GM15510 (cell line): ENCODE data around the gene ZNF543.
A peak's percentile ranks its signal among the peaks of the same experiment; 100 is the strongest.

Source experiments
- POLR2A ChIP-seq: IDR thresholded peaks from 3 replicates; pipeline ENCODE4 v1.6.1; 2011; ENCODE audit warnings: borderline replicate concordance; ENCODE audit not compliant: insufficient read length; ENCODE audit errors: extremely low read depth

Gene ZNF543

DNA sequence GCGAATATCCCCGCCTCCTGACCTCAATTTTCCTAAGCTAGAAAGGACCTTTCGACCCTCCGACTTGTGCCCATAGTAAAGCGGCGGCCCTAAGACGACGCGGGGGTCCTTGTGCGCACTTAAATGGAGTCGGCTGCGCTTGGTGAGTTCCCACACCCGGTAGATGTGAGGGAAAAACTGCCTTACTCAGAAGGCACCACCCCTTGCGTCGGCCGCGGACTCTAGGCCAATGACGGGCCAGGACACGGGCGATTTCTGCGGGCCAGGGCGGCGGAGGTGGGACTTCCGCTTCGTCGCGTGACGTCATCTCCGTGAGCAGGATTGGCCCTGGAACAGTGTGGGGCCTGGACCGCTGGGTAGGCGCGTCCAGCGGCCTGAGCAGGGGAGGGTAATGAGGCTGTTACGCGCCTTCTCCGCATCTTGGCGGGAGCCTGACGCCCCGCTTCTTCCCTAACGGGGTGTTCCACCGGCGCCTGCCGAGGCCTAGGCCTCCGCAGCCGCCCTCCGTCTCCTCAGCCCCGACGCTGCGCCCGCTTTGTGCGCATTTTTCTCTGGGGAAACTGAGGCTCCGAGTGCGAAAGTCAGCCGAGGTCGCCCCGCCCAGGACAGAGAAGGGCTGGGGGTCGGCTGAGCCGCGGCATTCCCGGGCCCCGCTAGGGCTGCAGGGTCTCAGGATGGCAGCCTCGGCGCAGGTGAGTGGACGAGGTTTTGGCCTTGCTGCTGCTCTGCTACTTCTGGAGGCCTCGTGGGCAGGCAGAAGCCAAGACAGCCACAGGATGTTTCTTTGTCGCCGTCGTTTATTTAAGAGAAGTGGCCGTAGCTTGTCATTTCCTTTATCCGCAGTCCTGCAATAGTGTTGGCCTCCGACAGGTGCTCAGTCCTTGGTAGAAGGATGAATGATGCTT is at the start of gene ZNF543:
ZNF543 (plus strand) TSS at position 293 of the 905 bp plus-strand sequence; CDS start at position 675, 382 bp downstream.
- TF ChIP-seq POLR2A: peak; percentile 78

DNA sequence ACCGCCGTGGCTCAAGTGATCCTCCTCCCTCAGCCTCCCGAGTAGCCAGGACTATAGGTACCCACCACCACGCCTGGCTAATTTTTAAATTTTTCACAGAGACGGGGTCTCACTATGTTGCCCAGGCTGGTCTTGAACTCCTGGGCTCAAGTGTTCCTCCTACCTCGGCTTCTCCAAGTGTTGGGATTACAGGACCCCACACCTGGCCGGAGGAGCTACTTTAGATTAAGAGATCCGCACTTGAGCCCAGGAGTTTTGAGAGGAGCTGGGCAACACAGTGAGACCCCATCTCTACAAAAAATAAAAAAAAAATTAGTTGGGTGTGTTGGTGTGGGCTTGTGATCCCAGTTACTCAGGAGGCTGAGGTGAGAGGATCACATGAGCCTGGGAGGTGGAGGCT is 49.0 kb upstream of the ZNF543 start:
- no peak for TF ChIP-seq POLR2A

DNA sequence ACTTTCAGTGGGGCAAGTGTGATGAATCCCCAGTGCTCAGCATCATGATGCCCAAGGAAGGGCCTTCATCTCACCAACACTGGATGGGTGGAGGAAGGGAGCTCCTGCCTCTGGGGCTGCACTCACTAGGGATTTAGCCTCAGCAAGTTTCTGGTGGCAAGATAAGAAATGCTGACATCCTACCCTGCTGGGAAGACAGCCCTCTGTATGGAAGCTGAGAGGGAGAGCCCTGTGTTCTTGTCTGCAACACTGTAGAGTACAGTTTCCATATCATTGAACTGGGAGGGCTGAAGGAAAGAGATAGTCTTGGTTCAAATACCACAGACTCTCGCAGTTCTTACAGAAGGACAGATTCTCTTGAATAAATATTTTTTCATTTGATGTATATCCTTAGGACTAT is 47.3 kb upstream of the ZNF543 start:
- no peak for TF ChIP-seq POLR2A

DNA sequence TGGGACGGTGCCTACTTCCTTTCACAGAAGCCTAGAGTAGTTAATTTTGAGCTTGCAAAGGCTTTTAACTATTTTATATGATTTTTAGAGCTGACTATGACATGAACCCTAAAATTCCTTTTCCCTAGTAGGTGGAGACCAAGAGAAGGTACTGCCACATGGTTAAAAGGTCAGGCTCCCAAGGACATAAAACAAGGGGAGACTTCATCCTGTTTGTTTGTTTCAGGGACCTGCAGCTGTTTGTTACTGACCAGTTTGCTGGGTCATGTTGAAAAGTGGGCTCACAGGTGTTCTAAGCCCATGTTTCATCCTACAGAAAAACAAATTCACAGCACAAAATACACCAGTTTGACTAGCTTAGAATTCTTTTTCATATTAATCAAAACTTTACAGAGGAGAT is 43.8 kb upstream of the ZNF543 start:
- TF ChIP-seq POLR2A: no peak

DNA sequence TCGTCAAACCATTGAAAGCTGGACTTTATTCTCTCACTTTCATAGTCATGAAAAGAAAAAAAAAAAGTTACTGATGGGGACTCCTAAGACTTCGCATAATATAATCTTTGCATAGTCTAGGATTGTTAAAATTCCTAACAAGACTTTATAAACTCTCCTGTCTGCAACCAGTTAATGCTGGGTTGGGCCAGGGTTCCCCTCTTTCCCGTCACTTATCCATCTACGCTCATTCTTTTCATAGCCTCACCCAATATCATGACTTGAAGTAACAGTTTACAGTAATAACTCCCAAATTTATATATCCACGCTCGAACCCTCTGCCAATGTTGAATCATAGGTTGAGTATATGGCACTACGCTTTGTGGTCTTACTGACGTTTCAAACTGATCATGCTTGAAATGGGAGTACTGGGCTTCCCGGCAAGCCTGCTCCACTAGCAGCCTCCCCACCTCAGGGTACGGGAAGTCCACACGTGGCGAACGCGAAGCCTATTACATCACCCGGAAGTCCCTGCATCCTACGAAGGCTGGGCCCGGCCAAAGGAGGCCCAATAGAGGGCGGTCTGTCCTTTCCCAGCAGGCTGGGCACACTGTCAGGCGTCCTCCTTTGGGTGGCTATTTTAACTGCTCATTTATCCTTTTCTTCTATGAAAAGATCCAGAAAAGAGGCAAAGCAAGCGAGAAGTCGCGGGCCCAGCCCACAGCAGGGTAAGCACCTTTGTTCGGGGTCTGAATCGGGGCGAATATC is 40.7 kb upstream of the ZNF543 start:
- peak; percentile 56 for TF ChIP-seq POLR2A

DNA sequence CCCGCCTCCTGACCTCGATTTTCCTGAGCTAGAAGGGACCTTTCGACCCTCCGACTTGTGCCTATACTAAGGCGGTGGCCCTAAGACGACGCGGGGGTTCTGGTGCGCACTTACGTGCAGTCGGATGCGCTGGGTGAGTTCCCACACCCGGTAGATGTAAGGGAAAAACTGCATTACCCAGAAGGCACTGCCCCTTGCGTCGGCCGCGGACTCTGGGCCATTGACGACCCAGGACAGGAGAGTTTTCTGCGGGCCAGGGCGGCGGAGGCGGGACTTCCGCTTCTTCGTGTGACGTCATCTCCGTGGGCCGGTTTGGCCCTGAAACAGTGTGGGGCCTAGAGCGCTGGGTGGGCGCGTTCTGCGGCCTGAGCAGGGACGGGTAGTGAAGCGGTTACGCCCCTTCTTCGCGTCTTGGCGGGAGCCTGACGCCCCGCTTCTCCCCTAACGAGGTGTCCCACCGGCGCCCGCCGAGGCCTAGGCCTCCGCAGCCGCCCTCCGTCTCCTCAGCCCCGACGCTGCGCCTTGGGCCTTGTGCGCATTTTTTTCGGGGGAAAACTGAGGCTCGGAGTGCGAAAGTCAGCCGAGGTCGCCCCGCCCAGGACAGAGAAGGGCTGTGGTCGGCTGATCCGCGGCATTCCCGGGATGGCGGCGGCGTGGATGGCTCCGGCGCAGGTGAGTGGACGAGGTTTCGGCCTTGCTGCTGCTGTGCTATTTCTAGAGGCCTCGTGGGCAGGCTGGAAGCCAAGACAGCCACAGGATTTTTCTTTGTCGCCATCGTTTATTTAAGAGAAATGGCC is 39.9 kb upstream of the ZNF543 start, which contains the start of gene ZNF460:
ZNF460 (plus strand) TSS at position 321 of the 797 bp plus-strand sequence; CDS start at position 643, 322 bp downstream.
- TF ChIP-seq POLR2A: peak; percentile 29

DNA sequence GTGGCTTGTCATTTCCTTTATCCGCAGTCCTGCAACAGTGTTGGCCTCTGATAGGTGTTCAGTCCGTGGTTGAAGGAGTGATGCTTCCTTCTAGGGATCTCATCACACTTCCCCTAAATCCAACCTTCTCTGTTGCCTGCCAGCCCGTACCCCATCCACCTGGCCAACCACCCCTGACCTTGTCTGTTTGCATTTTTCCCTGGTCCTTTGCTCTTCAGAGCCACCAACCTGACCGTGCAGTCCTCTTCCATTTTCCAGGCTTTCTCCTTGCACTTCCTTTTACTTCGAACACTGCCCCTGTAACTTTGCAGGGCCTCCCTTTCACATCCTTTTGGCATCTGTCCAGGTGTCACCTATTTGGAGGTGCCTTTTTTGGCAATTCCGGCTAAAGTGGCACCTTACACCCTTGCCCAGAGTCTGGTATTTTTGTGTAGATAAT is 39.3 kb upstream of the ZNF543 start:
- no peak for TF ChIP-seq POLR2A

DNA sequence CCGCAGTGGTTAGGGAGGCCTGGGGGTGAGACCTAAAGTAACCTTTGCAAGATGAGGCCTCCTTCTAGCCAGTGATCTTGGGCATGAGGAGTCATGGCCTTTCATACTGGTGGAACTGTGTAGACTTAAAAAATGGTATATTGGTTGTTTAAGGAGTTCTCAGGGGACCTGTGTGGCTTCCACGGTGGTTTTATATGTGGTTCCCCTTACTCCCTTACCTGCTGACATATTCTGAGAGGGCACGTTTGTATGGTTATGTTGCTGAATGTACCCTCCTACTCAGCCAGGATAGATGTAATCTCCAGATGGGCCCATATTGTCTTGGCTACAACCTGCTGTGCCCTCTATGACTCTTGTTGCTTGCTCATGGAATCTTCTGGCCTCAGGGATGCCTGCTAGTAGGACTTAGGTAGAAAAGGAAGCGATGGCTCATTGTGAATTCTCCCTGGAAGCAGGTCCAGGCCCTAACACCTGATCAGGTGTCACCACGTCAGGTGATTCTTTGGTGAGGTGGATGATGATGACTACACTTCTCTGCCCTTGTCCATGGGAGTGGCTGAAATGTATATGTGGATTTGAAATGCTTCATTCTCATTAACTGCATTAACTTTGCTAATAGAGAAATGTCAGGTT is 38.1 kb upstream of the ZNF543 start:
- TF ChIP-seq POLR2A: no peak

DNA sequence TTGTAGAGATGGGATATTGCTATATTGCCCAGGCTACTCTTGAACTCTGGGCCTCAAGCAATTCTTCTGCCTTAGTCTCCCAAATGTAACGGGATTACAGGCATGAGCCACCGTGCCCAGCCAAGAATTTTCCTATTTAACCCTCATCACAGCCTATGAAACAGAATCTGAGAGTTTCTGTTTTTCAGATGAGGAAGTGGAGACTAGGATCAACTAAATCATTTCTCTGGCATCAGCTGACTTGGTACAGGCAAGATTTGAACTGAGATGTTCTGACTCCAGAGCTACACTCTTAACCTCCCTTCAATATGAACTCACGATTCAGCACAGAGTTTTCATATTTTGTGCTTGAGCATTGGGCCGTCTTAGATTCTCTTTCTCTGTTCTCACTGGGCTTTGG is 31.9 kb upstream of the ZNF543 start:
- TF ChIP-seq POLR2A: no peak

DNA sequence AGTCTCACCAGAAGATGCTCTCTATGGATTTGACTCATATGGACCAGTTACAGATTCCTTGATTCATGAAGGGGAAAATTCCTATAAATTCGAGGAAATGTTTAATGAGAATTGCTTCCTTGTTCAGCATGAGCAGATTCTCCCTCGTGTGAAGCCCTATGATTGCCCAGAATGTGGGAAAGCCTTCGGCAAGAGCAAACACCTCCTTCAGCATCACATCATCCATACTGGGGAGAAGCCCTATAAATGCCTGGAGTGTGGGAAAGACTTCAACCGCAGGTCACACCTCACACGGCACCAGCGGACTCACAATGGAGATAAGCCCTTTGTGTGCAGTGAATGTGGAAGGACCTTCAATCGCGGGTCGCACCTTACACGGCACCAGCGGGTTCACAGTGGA is 29.3 kb upstream of the ZNF543 start:
- TF ChIP-seq POLR2A: no peak

DNA sequence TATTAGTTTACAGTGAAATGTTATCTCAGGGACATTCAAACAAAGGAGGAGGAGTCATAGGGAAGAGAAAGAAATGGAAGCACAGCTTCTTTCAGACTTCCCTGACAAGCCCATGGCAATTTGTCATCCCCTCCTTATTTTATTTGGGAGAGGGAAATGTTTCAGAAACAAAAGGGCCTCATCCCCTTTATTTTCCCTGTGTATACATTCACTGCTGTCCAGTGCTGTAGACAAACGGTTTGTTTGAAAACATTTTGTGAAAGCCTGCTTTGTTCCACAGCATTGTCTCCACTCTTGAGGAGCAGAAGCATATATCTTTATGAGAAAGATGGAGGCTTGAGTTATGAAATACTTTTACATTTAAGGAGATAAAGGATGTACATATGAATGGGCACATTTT is 27.7 kb upstream of the ZNF543 start:
- TF ChIP-seq POLR2A: no peak

DNA sequence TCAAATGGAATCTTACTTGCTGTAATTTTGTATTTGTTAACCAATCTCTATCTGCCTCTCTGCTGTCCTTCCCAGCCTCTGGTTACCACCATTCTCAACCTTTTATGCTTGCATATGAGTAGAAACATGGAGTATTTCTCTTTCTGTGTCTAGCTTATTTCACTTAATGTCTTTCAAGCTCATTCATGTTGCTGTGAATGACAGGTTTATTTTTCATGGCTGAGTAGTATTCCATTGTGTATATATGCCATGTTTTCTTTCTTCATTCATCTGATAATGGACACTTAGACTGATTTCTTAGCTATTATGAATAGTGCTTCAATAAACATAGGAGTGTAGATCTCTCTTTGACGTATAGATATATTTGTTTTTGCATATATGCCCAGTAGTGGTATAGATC is 26.6 kb upstream of the ZNF543 start:
- TF ChIP-seq POLR2A: no peak

DNA sequence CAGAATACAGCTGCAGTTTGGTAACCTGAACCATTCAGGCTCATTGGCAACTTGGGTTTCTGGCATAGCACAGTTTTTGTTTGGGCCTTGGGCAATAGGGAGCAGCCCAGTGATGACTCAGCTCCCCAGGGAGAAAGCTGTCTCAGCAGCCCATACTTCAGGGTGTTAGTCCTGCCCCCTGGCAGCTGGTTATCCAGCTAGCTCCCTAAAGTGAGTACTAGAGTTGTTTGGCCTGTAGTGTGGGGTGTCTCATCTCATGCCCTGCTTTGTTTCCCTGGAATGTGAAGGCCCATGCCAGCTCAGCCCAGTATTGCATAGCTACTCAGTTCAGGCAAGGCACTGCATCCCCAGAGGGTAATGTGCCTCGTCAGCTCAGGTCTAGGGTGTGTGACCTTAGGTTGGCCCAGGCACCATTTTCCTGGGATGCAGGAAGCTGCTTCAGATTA is 18.2 kb upstream of the ZNF543 start:
- no peak for TF ChIP-seq POLR2A

DNA sequence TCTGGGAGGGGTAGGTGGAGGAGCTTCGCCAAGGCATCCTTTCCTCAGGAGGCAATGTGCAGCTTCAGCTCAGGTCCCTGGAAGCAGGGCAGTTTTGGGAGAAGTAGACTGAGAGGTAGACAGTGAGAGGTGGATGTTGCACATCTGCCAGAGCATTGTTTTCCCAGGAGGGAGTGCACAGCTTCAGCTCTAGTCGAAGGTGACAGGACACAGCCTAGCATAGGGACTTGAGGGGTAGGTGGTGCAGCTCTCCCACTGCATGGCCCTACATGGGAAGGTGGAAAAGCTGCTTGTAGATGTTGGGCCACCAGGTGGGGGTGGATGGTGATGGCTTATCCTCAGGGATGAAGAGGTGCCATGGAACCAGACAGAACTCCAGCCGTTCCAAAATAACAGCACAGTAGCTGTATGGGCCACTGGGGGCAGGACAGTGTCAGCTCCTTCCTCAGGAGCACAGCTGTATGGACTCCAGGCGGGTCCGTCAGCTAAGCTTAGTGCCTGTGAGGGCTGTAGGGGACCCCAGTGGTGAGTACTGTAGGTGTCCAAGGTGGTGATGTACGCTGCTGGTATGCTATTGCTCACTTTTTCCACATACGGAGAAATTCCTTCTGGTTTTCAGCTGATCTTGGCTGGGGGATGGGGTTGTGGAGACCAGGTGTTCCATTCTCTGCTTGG is 17.4 kb upstream of the ZNF543 start:
- no peak for TF ChIP-seq POLR2A
